Prostate gland (tissue), 2 donors: ENCODE results near the gene RNF175.

Experiments used
- POLR2A ChIP-seq: fragments of 450-650 bp; IDR thresholded peaks from one replicate; pipeline ENCODE4 v1.6.1; 2016; ENCODE audit warnings: antibody characterized with exemption, mild to moderate bottlenecking
- POLR2AphosphoS5 ChIP-seq: sonication (generic); formaldehyde crosslinking; IDR thresholded peaks from one replicate; pipeline ENCODE4 v1.6.1; 2017; ENCODE audit warnings: antibody characterized with exemption
- TF ChIP-seq, protein P1 (sequence below), 4 experiments: fragments of 200-600 bp in 2 of 4; fragments of 450-650 bp in 2 of 4; sonication (generic) in 2 of 4; IDR thresholded peaks; 1 replicate in 3 of 4; 2 replicates in 1 of 4; pipeline ENCODE4 v1.5.1; 2016 to 2019; ENCODE audit warnings: antibody characterized with exemption in 4 of 4, mild to moderate bottlenecking in 2 of 4, moderate library complexity in 2 of 4

DNA sequence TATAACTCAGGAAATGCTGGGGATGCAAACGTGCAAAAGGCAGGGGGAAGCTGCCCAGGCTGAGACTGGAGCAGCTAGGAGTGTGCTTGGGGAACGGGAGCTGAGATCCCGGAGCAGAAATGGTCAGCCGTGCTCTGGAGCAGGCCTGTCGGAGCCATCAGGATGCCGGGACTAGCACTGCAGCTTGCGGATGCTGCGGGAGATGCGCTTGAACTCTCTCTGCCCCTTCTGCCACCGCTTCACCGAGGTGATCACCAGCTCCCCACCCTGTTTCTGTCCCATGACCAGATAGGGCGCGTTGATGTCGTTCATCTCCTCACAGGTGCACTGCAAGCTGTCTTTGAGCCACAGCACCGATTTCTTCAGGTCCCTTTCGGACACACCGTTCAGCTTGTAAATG is 21.5 kb upstream of the RNF175 start:
- TF ChIP-seq, protein P1, sequence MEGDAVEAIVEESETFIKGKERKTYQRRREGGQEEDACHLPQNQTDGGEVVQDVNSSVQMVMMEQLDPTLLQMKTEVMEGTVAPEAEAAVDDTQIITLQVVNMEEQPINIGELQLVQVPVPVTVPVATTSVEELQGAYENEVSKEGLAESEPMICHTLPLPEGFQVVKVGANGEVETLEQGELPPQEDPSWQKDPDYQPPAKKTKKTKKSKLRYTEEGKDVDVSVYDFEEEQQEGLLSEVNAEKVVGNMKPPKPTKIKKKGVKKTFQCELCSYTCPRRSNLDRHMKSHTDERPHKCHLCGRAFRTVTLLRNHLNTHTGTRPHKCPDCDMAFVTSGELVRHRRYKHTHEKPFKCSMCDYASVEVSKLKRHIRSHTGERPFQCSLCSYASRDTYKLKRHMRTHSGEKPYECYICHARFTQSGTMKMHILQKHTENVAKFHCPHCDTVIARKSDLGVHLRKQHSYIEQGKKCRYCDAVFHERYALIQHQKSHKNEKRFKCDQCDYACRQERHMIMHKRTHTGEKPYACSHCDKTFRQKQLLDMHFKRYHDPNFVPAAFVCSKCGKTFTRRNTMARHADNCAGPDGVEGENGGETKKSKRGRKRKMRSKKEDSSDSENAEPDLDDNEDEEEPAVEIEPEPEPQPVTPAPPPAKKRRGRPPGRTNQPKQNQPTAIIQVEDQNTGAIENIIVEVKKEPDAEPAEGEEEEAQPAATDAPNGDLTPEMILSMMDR (IDR thresholded peaks at IDR 0.05) = no peak
- no peak for TF ChIP-seq POLR2A
- no peak for TF ChIP-seq POLR2AphosphoS5
